Activated CD8-positive, alpha-beta memory T cell treated with anti-CD3 and anti-CD28 coated beads, Interleukin-2, amount 50 U/mL, for 1 hour (primary cell): Measurements from ENCODE around the gene GLIS1.

Experiments used
- DNase-seq: peaks from one replicate; pipeline ENCODE4 v3.0.0-alpha.2; 2020; ENCODE audit errors: extremely low read depth

GLIS1 gene

GRCh38 chr1:53530550-53530949 is 208.4 kb downstream of the GLIS1 start:
- no peak for DNase-seq

- DNase-seq: no peak
Measured at GRCh38 chr1:53529555-53529954, 209.4 kb downstream of the GLIS1 start.

GRCh38 chr1:53527368-53527767 is 211.6 kb downstream of the GLIS1 start:
- no peak for DNase-seq

- no peak for DNase-seq
Measured at GRCh38 chr1:53526451-53527101, 212.4 kb downstream of the GLIS1 start.

GRCh38 chr1:53525595-53525994 is 213.4 kb downstream of the GLIS1 start:
- no peak for DNase-seq

GRCh38 chr1:53524428-53525375 is 214.3 kb downstream of the GLIS1 start:
- DNase-seq: no peak

GRCh38 chr1:53521924-53522552 is 216.9 kb downstream of the GLIS1 start:
- no peak for DNase-seq

- DNase-seq: no peak
Measured at GRCh38 chr1:53520481-53520880, 218.5 kb downstream of the GLIS1 start.

GRCh38 chr1:53519421-53519820 is 219.5 kb downstream of the GLIS1 start:
- DNase-seq: no peak

- DNase-seq: no peak
Measured at GRCh38 chr1:53518775-53519174, 220.2 kb downstream of the GLIS1 start.

- no peak for DNase-seq
Measured at GRCh38 chr1:53517821-53518352, 221.1 kb downstream of the GLIS1 start.

GRCh38 chr1:53517109-53517508 is 221.9 kb downstream of the GLIS1 start:
- no peak for DNase-seq

- DNase-seq: no peak
Measured at GRCh38 chr1:53516181-53516580, 222.8 kb downstream of the GLIS1 start.

- DNase-seq: no peak
Measured at GRCh38 chr1:53514436-53514835, 224.5 kb downstream of the GLIS1 start.

GRCh38 chr1:53513846-53514245 is 225.1 kb downstream of the GLIS1 start:
- no peak for DNase-seq

GRCh38 chr1:53512807-53513755 is 225.9 kb downstream of the GLIS1 start:
- no peak for DNase-seq

GRCh38 chr1:53511933-53512806 is 226.8 kb downstream of the GLIS1 start:
- DNase-seq: no peak

GRCh38 chr1:53511323-53511932 is 227.5 kb downstream of the GLIS1 start:
- no peak for DNase-seq

- no peak for DNase-seq
Measured at GRCh38 chr1:53510215-53510614, 228.7 kb downstream of the GLIS1 start.

GRCh38 chr1:53509775-53510174 is 229.2 kb downstream of the GLIS1 start:
- DNase-seq: no peak
